Mesenchymal stem cell (in vitro differentiated cells and primary cell): ENCODE data around the gene GIMAP5.
A peak's percentile ranks its signal among the peaks of the same experiment; 100 is the strongest.

Experiments used
- DNase-seq: peaks from one replicate; pipeline ENCODE4 v3.0.0-alpha.2; 2013
- H2AFZ ChIP-seq: one replicate; pipeline ENCODE4 v1.6.1; 2013; ENCODE audit warnings: low read depth, mild to moderate bottlenecking, control low read depth, inconsistent platforms, low read length, moderate library complexity
- H2AK5ac ChIP-seq: 2 replicates; pipeline ENCODE4 v1.6.1; 2013; ENCODE audit warnings: low read length, moderate library complexity, mild to moderate bottlenecking, inconsistent platforms; ENCODE audit not compliant: severe bottlenecking
- H2BK120ac ChIP-seq: one replicate; pipeline ENCODE4 v1.6.1; 2013; ENCODE audit warnings: low read depth, mild to moderate bottlenecking, inconsistent platforms, low read length, moderate library complexity
- H2BK12ac ChIP-seq, 2 experiments: one replicate each; pipeline ENCODE4 v1.6.1; 2013; ENCODE audit warnings: inconsistent platforms in 2 of 2, low read length in 2 of 2, mild to moderate bottlenecking in 2 of 2, moderate library complexity in 2 of 2, control low read depth in 1 of 2
- H2BK15ac ChIP-seq: one replicate; pipeline ENCODE4 v1.6.1; 2013; ENCODE audit warnings: mild to moderate bottlenecking, low read depth, inconsistent platforms; ENCODE audit not compliant: poor library complexity, severe bottlenecking
- H2BK5ac ChIP-seq: 2 replicates; pipeline ENCODE4 v1.6.1; 2013; ENCODE audit warnings: low read depth, mild to moderate bottlenecking, low read length, control low read depth, inconsistent platforms; ENCODE audit not compliant: poor library complexity, severe bottlenecking
- H3K14ac ChIP-seq, 2 experiments: one replicate each; pipeline ENCODE4 v1.6.1; 2013; ENCODE audit warnings: inconsistent platforms in 2 of 2, low read length in 2 of 2, control low read depth in 1 of 2, mild to moderate bottlenecking in 1 of 2, moderate library complexity in 1 of 2
- H3K18ac ChIP-seq, 2 experiments: one replicate each; pipeline ENCODE4 v1.6.1; 2013; ENCODE audit warnings: inconsistent platforms in 2 of 2, low read length in 2 of 2, control low read depth in 1 of 2, low read depth in 1 of 2, mild to moderate bottlenecking in 1 of 2
- H3K23ac ChIP-seq, 2 experiments: one replicate each; pipeline ENCODE4 v1.6.1; 2013; ENCODE audit warnings: inconsistent platforms in 2 of 2, low read length in 2 of 2, mild to moderate bottlenecking in 2 of 2, moderate library complexity in 2 of 2, control low read depth in 1 of 2
- H3K27ac ChIP-seq: 2 replicates; pipeline ENCODE4 v1.5.1; 2013; ENCODE audit warnings: mild to moderate bottlenecking, moderate library complexity, low read length, control low read depth, inconsistent platforms; ENCODE audit not compliant: poor library complexity, severe bottlenecking
- H3K27me3 ChIP-seq, 2 experiments: 2 replicates each; pipeline versions ENCODE4 v1.6.1 to v1.7.0; 2013; ENCODE audit warnings: low read length in 2 of 2, mild to moderate bottlenecking in 2 of 2, moderate library complexity in 2 of 2, control low read depth in 1 of 2, inconsistent platforms in 1 of 2; ENCODE audit not compliant: control insufficient read depth in 1 of 2, insufficient read depth in 1 of 2
- H3K36me3 ChIP-seq, 2 experiments: 2 replicates each; pipeline versions ENCODE4 v1.6.1 to v1.7.0; 2013; ENCODE audit warnings: low read length in 2 of 2, control low read depth in 1 of 2, inconsistent platforms in 1 of 2, low read depth in 1 of 2, mild to moderate bottlenecking in 1 of 2; ENCODE audit not compliant: insufficient read depth in 2 of 2, control insufficient read depth in 1 of 2
- H3K4ac ChIP-seq, 2 experiments: one replicate each; pipeline ENCODE4 v1.6.1; 2013; ENCODE audit warnings: inconsistent platforms in 2 of 2, low read length in 2 of 2, mild to moderate bottlenecking in 2 of 2, moderate library complexity in 2 of 2, control low read depth in 1 of 2, low read depth in 1 of 2
- H3K4me1 ChIP-seq: 2 replicates; pipeline ENCODE4 v1.6.1; 2013; ENCODE audit warnings: low read depth, low read length, control low read depth; ENCODE audit not compliant: control insufficient read depth, insufficient read depth
- H3K4me2 ChIP-seq: 2 replicates; pipeline ENCODE4 v1.6.1; 2013; ENCODE audit warnings: low read length, mild to moderate bottlenecking, inconsistent platforms; ENCODE audit not compliant: poor library complexity, severe bottlenecking
- H3K4me3 ChIP-seq, 2 experiments: 2 replicates each; pipeline versions ENCODE4 v1.5.1 to v1.7.0; 2013; ENCODE audit warnings: low read length in 2 of 2, mild to moderate bottlenecking in 2 of 2, control low read depth in 1 of 2, low read depth in 1 of 2; ENCODE audit not compliant: insufficient read depth in 1 of 2
- H3K79me1 ChIP-seq: replicated peaks from 2 replicates; pipeline ENCODE4 v1.6.1; 2013; ENCODE audit warnings: mild to moderate bottlenecking, control low read depth, low read length, inconsistent platforms; ENCODE audit not compliant: poor library complexity, severe bottlenecking
- H3K9ac ChIP-seq: 2 replicates; pipeline ENCODE4 v1.7.0; 2013; ENCODE audit warnings: mild to moderate bottlenecking, low read length, moderate library complexity
- H3K9me3 ChIP-seq: 2 replicates; pipeline ENCODE4 v1.7.0; 2013; ENCODE audit warnings: mild to moderate bottlenecking, low read length; ENCODE audit not compliant: control insufficient read depth
- H4K8ac ChIP-seq: one replicate; pipeline ENCODE4 v1.6.1; 2013; ENCODE audit warnings: inconsistent platforms, mild to moderate bottlenecking, low read length, moderate library complexity
- H4K91ac ChIP-seq: one replicate; pipeline ENCODE4 v1.6.1; 2013; ENCODE audit warnings: mild to moderate bottlenecking, low read length, inconsistent platforms
- WGBS: methylation state at CpG from one replicate; pipeline ENCODE4 v1.1.7; 2013; ENCODE audit warnings: mixed read lengths; 5-methylcytosine and 5-hydroxymethylcytosine counted together

The GIMAP5 gene

GRCh38 chr7:150781961-150782360, 44.7 kb downstream of the GIMAP5 start:
- WGBS: 61% methylated on average over 2 of the region's 2 CpGs
- H3K79me1 ChIP-seq: no peaks in the 10 kb centered on the region
- H3K36me3 ChIP-seq: no peaks in the 10 kb centered on the region

GRCh38 chr7:150784120-150784736, 47.0 kb downstream of the GIMAP5 start:
- Histone ChIP-seq H3K4ac (no peak overlapping the region), H2AFZ (no peak overlapping the region), H3K27me3 (peaks cover 0 to 4% of the 10 kb centered on the region in 2 experiments), H3K79me1 (no peaks in the 10 kb centered on the region), H3K4me3 (no peak overlapping the region), H3K4me2 (no peak overlapping the region), H2BK12ac (no peak overlapping the region), H4K8ac (no peak overlapping the region), H3K14ac (no peak overlapping the region), H4K91ac (no peak overlapping the region), H2BK120ac (no peak overlapping the region), H3K36me3 (no peaks in the 10 kb centered on the region), H3K18ac (no peak overlapping the region), H3K23ac (no peak overlapping the region), H3K27ac (no peak overlapping the region), H2AK5ac (no peak overlapping the region), H2BK5ac (no peak overlapping the region), H3K4me1 (no peaks in the 10 kb centered on the region), H2BK15ac (no peak overlapping the region), H3K9ac (no peak overlapping the region), H3K9me3 (no peaks in the 10 kb centered on the region)
- DNase-seq: no peak
- 80% methylated on average over 9 of the region's 9 CpGs for WGBS

More at GRCh38 chr7:150781961-150782360, 44.7 kb downstream of the GIMAP5 start:
- H3K27me3 ChIP-seq: peaks cover 0 to 9% of the 10 kb centered on the region in 2 experiments
- no peak overlapping the region for H2BK120ac ChIP-seq
- H2BK12ac ChIP-seq: peak overlapping the region in 1 of 2 experiments; percentile 1
- no peak overlapping the region for H3K9ac ChIP-seq
- DNase-seq: peak; percentile 17
- H3K4me3 ChIP-seq: no peak overlapping the region
- H3K9me3 ChIP-seq: no peaks in the 10 kb centered on the region
- no peak overlapping the region for H3K4ac ChIP-seq
- H2AK5ac ChIP-seq: no peak overlapping the region
- H3K18ac ChIP-seq: peak overlapping the region; percentile 1 to 14
- no peak overlapping the region for H2BK5ac ChIP-seq
- H4K8ac ChIP-seq: no peak overlapping the region
- H2BK15ac ChIP-seq: no peak overlapping the region
- H2AFZ ChIP-seq: no peak overlapping the region
- H3K4me1 ChIP-seq: no peaks in the 10 kb centered on the region
- no peak overlapping the region for H3K23ac ChIP-seq
- no peak overlapping the region for H3K4me2 ChIP-seq
- no peak overlapping the region for H4K91ac ChIP-seq
- H3K14ac ChIP-seq: peak overlapping the region in 1 of 2 experiments; percentile 48
- no peak overlapping the region for H3K27ac ChIP-seq

DNA sequence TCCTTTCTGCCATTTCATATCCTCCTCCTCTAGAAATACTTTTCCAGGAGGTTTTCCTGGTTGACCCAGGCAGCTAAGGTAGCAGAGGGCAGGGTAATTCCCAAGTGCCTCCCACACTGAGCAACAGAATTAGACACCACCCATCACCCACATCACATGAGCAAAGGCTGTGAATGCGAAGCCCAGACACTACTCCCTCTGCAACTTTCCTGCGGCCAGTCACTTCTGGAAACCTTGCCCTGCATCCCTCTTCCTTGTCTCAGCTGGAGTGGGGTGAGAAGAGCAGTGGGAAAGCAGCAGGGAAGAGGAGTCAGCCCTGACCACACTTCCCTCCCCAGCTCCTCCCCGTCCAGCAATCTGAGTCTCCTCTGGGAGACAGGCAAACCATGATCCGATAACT, 47.7 kb downstream of the GIMAP5 start:
- H2BK120ac ChIP-seq: peak overlapping the region; percentile 5
- H3K18ac ChIP-seq: no peak overlapping the region
- H3K79me1 ChIP-seq: no peaks in the 10 kb centered on the region
- peaks cover 4% of the 10 kb centered on the region in 2 experiments for H3K27me3 ChIP-seq
- no peak overlapping the region for H3K27ac ChIP-seq
- peak; percentile 41 for DNase-seq
- no peak overlapping the region for H3K23ac ChIP-seq
- H2AK5ac ChIP-seq: no peak overlapping the region
- no peak overlapping the region for H3K4me2 ChIP-seq
- H3K9ac ChIP-seq: no peak overlapping the region
- H3K4me3 ChIP-seq: peak overlapping the region in 1 of 2 experiments; percentile 17
- H3K4ac ChIP-seq: no peak overlapping the region
- no peak overlapping the region for H2AFZ ChIP-seq
- no peak overlapping the region for H3K14ac ChIP-seq
- H2BK12ac ChIP-seq: peak overlapping the region in 1 of 2 experiments; percentile 66
- peak overlapping the region; percentile 75 for H4K91ac ChIP-seq
- H2BK15ac ChIP-seq: no peak overlapping the region
- H4K8ac ChIP-seq: peak overlapping the region; percentile 64
- no peaks in the 10 kb centered on the region for H3K36me3 ChIP-seq
- no peaks in the 10 kb centered on the region for H3K4me1 ChIP-seq
- no peak overlapping the region for H2BK5ac ChIP-seq
- WGBS: no CpG with 5 or more reads among the region's 4 CpGs
- no peaks in the 10 kb centered on the region for H3K9me3 ChIP-seq

GRCh38 chr7:150787321-150788281, 50.4 kb downstream of the GIMAP5 start:
- Histone ChIP-seq H2AK5ac (no peak overlapping the region), H4K91ac (peak overlapping the region; percentile 83), H2BK12ac (peak overlapping the region in 1 of 2 experiments; percentile 71), H3K36me3 (no peaks in the 10 kb centered on the region), H3K14ac (peak overlapping the region in 1 of 2 experiments; percentile 51), H3K79me1 (no peaks in the 10 kb centered on the region), H3K4me2 (no peak overlapping the region), H2BK5ac (no peak overlapping the region), H3K27me3 (peaks cover 4 to 13% of the 10 kb centered on the region in 2 experiments), H2BK15ac (no peak overlapping the region), H3K4me3 (no peak overlapping the region), H3K18ac (peak overlapping the region; percentile 62 to 64), H4K8ac (peak overlapping the region; percentile 63), H3K9me3 (no peaks in the 10 kb centered on the region), H2BK120ac (no peak overlapping the region), H3K4ac (no peak overlapping the region), H3K9ac (peak overlapping the region; percentile 70), H2AFZ (no peak overlapping the region), H3K27ac (no peak overlapping the region), H3K4me1 (no peaks in the 10 kb centered on the region), H3K23ac (no peak overlapping the region)
- 44% methylated on average over 10 of the region's 10 CpGs for WGBS
- DNase-seq: peak; percentile 18
